IMR-90 (cell line): ENCODE results near the gene MAPRE3. TPM values are rescaled to one million over a fixed set of nuclear protein-coding genes. Genes with fewer than 3 reads are reported as not detected.
A peak's percentile ranks its signal among the peaks of the same experiment; 100 is the strongest.

Experiments
- ATAC-seq: fragments of 200-7000 bp; cut with Tn5 transposase; 2 replicates; pipeline ENCODE4 v1.9.1; 2020; ENCODE audit warnings: low read depth, mild to moderate bottlenecking, moderate library complexity
- BruUV-seq: library from RNA; stranded (reverse); fragments of 400-500 nt; replicated peaks from 2 replicates; lab custom pipeline; 2021; lab: Mats Ljungman, UMichigan
- CTCF ChIA-PET: fragments of 300-600 bp; formaldehyde crosslinking; extraction: SDS; loops from one replicate; lab custom pipeline; 2021; ENCODE audit warnings: antibody characterized with exemption; lab: Yijun Ruan, JAX
- POLR2A ChIA-PET: fragments of 300-600 bp; sonication (Branson Sonifier 250); formaldehyde crosslinking; loops from one replicate; lab custom pipeline; 2022; ENCODE audit warnings: antibody characterized with exemption; ENCODE audit not compliant: unreplicated experiment; lab: Charles Lee
- DNase-seq: peaks from one replicate; pipeline ENCODE4 v3.0.0; 2013
- H2AFZ ChIP-seq: replicated peaks from 2 replicates; pipeline ENCODE3; 2013; ENCODE audit warnings: low read length, mild to moderate bottlenecking; ENCODE audit not compliant: poor library complexity
- H2AK5ac ChIP-seq: 2 replicates; pipeline ENCODE4 v1.6.1; 2013; ENCODE audit warnings: low read depth, low read length, inconsistent platforms
- H2AK9ac ChIP-seq: replicated peaks from 2 replicates; pipeline ENCODE3; 2013; ENCODE audit warnings: mild to moderate bottlenecking, low read depth, low read length, moderate library complexity; ENCODE audit not compliant: poor library complexity
- H2BK120ac ChIP-seq: 2 replicates; pipeline ENCODE4 v1.6.1; 2013; ENCODE audit warnings: low read depth, low read length, inconsistent platforms
- H2BK15ac ChIP-seq: 3 replicates; pipeline ENCODE4 v1.6.1; 2013; ENCODE audit warnings: low read depth, low read length, inconsistent platforms
- H2BK20ac ChIP-seq: 2 replicates; pipeline ENCODE4 v1.6.1; 2013; ENCODE audit warnings: low read depth, mild to moderate bottlenecking, inconsistent platforms, low read length, moderate library complexity
- H2BK5ac ChIP-seq: 2 replicates; pipeline ENCODE4 v1.6.1; 2013; ENCODE audit warnings: mild to moderate bottlenecking, low read depth, low read length, inconsistent platforms; ENCODE audit not compliant: poor library complexity, severe bottlenecking
- H3K14ac ChIP-seq: replicated peaks from 2 replicates; pipeline ENCODE4 v1.6.1; 2013; ENCODE audit warnings: low read depth, low read length, inconsistent platforms
- H3K18ac ChIP-seq: 2 replicates; pipeline ENCODE4 v1.6.1; 2013; ENCODE audit warnings: low read depth, low read length, control low read depth
- H3K23ac ChIP-seq: 2 replicates; pipeline ENCODE4 v1.6.1; 2013; ENCODE audit warnings: low read depth, low read length, inconsistent platforms
- H3K27ac ChIP-seq: 2 replicates; pipeline ENCODE4 v1.5.1; 2013; ENCODE audit warnings: mild to moderate bottlenecking, control low read depth, low read length; ENCODE audit not compliant: insufficient read depth
- H3K27me3 ChIP-seq: 2 replicates; pipeline ENCODE4 v1.6.1; 2013; ENCODE audit warnings: low read length; ENCODE audit not compliant: control insufficient read depth, insufficient read depth
- H3K36me3 ChIP-seq: 2 replicates; pipeline ENCODE4 v1.6.1; 2013; ENCODE audit warnings: low read length, mixed read lengths; ENCODE audit not compliant: control insufficient read depth, insufficient read depth
- H3K4ac ChIP-seq: 2 replicates; pipeline ENCODE4 v1.6.1; 2013; ENCODE audit warnings: low read depth, low read length, inconsistent platforms
- H3K4me1 ChIP-seq: 2 replicates; pipeline ENCODE4 v1.6.1; 2013; ENCODE audit warnings: low read length, mixed read lengths; ENCODE audit not compliant: control insufficient read depth, insufficient read depth
- H3K4me2 ChIP-seq: 2 replicates; pipeline ENCODE4 v1.6.1; 2013; ENCODE audit warnings: low read depth, mild to moderate bottlenecking, control low read depth, low read length, moderate library complexity
- H3K4me3 ChIP-seq: 2 replicates; pipeline ENCODE4 v1.5.1; 2013; ENCODE audit warnings: low read depth, mild to moderate bottlenecking, control low read depth, low read length, moderate library complexity; ENCODE audit not compliant: insufficient read depth
- H3K56ac ChIP-seq: 2 replicates; pipeline ENCODE4 v1.6.1; 2013; ENCODE audit warnings: low read length, inconsistent platforms; ENCODE audit not compliant: insufficient read depth; ENCODE audit errors: extremely low read depth
- H3K79me1 ChIP-seq, 2 experiments: 2 replicates each; pipeline ENCODE4 v1.6.1; 2013; ENCODE audit warnings: low read length in 2 of 2, inconsistent platforms in 1 of 2, low read depth in 1 of 2
- H3K9ac ChIP-seq: 2 replicates; pipeline ENCODE4 v1.6.1; 2013; ENCODE audit warnings: low read depth, low read length, control low read depth
- H3K9me1 ChIP-seq: 2 replicates; pipeline ENCODE4 v1.6.1; 2013; ENCODE audit warnings: low read length, inconsistent platforms; ENCODE audit not compliant: insufficient read depth
- H3K9me3 ChIP-seq: 2 replicates; pipeline ENCODE4 v1.6.1; 2013; ENCODE audit warnings: low read length; ENCODE audit not compliant: control insufficient read depth, insufficient read depth
- H4K20me1 ChIP-seq: 2 replicates; pipeline ENCODE4 v1.6.1; 2013; ENCODE audit warnings: low read length, inconsistent platforms; ENCODE audit not compliant: insufficient read depth
- H4K5ac ChIP-seq: 2 replicates; pipeline ENCODE4 v1.6.1; 2013; ENCODE audit warnings: mild to moderate bottlenecking, low read depth, low read length, control low read depth
- H4K8ac ChIP-seq, 2 experiments: 2 replicates each; pipeline ENCODE4 v1.6.1; 2013; ENCODE audit warnings: low read depth in 2 of 2, low read length in 2 of 2, control low read depth in 1 of 2, inconsistent platforms in 1 of 2
- H4K91ac ChIP-seq: 2 replicates; pipeline ENCODE4 v1.6.1; 2013; ENCODE audit warnings: low read depth, low read length, inconsistent platforms; ENCODE audit not compliant: insufficient read depth
- CTCF ChIP-seq: conservative IDR thresholded peaks from 2 replicates; pipeline ENCODE4 v1.5.1; 2012; ENCODE audit warnings: mild to moderate bottlenecking, low read depth, low read length, improper control_type of control experiment
- ELK1 ChIP-seq: fragments of 150-350 bp; IDR thresholded peaks from 2 replicates; pipeline ENCODE4 v1.6.1; 2016; ENCODE audit warnings: low read depth, mild to moderate bottlenecking, low read length, moderate library complexity, borderline replicate concordance
- FOS ChIP-seq: fragments of 150-350 bp; IDR thresholded peaks from 2 replicates; pipeline ENCODE4 v1.6.1; 2016; ENCODE audit warnings: low read depth, low read length
- MAFK ChIP-seq: IDR thresholded peaks from 2 replicates; pipeline ENCODE4 v1.6.1; 2012; ENCODE audit warnings: low read depth, low read length, improper control_type of control experiment
- MAZ ChIP-seq: IDR thresholded peaks from 2 replicates; pipeline ENCODE4 v1.6.1; 2012; ENCODE audit warnings: low read depth, mild to moderate bottlenecking, low read length, improper control_type of control experiment, moderate library complexity, borderline replicate concordance
- MXI1 ChIP-seq: IDR thresholded peaks from 2 replicates; pipeline ENCODE4 v1.6.1; 2012; ENCODE audit warnings: low read depth, mild to moderate bottlenecking, low read length, moderate library complexity, borderline replicate concordance
- POLR2A ChIP-seq: IDR thresholded peaks from 2 replicates; pipeline ENCODE4 v1.6.1; 2012; ENCODE audit warnings: mild to moderate bottlenecking, low read depth, low read length
- RFX5 ChIP-seq: IDR thresholded peaks from 2 replicates; pipeline ENCODE4 v1.8.0; 2012; ENCODE audit warnings: low read depth, mild to moderate bottlenecking, low read length, moderate library complexity
- USF2 ChIP-seq: fragments of 150-350 bp; IDR thresholded peaks from 2 replicates; pipeline ENCODE4 v1.6.1; 2017; ENCODE audit warnings: mild to moderate bottlenecking, antibody characterized with exemption, low read length, low read depth
- WGBS, 2 experiments: methylation state at CpG; one replicate each; pipeline versions ENCODE4 v1.1.5 to v1.1.7; 2013; ENCODE audit warnings: missing lambda C conversion rate in 2 of 2; ENCODE audit not compliant: insufficient read length in 1 of 2; ENCODE audit errors: extremely low coverage in 2 of 2; 5-methylcytosine and 5-hydroxymethylcytosine counted together
- dilution Hi-C: fragments of 300-500 bp; cut with HindIII; formaldehyde crosslinking; loops from one replicate; pipeline ENCODE4 v1.14.3; 2018; ENCODE audit warnings: low sequenced_read_pairs; ENCODE audit not compliant: unreplicated experiment
- in situ Hi-C: fragments of 300-500 bp; cut with MboI; formaldehyde crosslinking; loops from 3 replicates; pipeline ENCODE4 v1.14.3; 2019; ENCODE audit warnings: low sequenced_read_pairs, inconsistent platforms, mixed read lengths
- intact Hi-C: fragments of 100-400 bp; cut with micrococcal nuclease; formaldehyde crosslinking; loops from 2 replicates; pipeline ENCODE4 v1.10.0; 2022
- polyA plus RNA-seq, 3 experiments: library from polyadenylated mRNA; depleted of rRNA; stranded (reverse); fragments of >200 nt; gene quantifications; 2 replicates each; pipeline ENCODE4 v1.2.3, GENCODE V29; 2012; ENCODE audit warnings: low replicate concordance in 1 of 3
- total RNA-seq: library from RNA; depleted of rRNA; stranded (reverse); fragments of >200 nt; gene quantifications from 2 replicates; pipeline ENCODE4 v1.2.3, GENCODE V29; 2012

The MAPRE3 gene
- total and polyA plus RNA-seq, 2 of the 4 experiments (the other 2 are of a cell fraction): 1.8 to 20.3 TPM

DNA sequence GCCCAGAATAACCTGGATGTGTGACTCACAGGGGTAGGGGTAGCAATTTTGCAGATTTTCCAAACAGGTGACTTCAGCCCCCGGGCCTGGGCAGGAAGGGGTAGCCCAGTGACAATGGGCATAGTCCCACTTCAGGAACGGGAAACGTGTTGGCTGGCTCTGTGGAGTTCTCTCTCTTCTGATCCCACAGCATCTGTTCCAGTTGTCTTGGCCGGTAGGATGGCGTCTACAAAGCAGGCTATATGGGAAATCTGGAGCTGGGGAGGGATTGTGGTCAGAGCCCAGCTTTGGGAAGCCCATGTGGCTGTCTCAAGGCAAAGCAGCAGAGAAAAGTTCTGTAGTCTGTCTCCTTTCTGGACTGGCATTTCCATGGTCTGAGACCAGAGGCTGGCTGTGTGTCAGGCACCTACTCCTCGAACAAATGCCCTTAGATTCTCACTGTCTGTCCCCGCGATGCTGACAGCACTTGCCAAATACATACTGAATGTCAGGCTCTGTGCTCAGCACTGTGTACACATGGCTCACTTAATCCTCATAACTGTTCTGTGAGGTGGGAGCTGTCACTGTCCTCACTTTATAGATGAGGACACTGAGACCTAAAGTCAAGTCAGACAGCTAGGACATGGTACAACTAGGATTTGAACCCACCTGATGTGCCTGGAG is 44.5 kb downstream of the MAPRE3 start:
- BruUV-seq: no TSS peak
- DNase-seq: no peak
- Histone ChIP-seq H2BK120ac (peak overlapping the region; percentile 92), H3K79me1 (peaks cover 2 to 12% of the 10 kb centered on the region in 2 experiments; a peak in 1 of 4 replicates), H4K91ac (peak overlapping the region; percentile 87), H3K23ac (no peak overlapping the region), H2AK9ac (no peak overlapping the region), H3K14ac (peak overlapping the region; percentile 18), H3K4me1 (peaks cover 12% of the 10 kb centered on the region), H3K4me3 (no peak overlapping the region), H2AFZ (no peak overlapping the region), H2BK5ac (no peak overlapping the region), H3K4ac (peak overlapping the region; percentile 83), H3K9me3 (no peaks in the 10 kb centered on the region), H3K56ac (no peak overlapping the region), H3K27me3 (no peaks in the 10 kb centered on the region), H4K8ac (peak overlapping the region in 1 of 2 experiments; percentile 57; a peak in 1 of 4 replicates), H4K5ac (no peak overlapping the region), H3K9me1 (peaks cover 15% of the 10 kb centered on the region), H3K27ac (no peak overlapping the region), H3K4me2 (no peak overlapping the region), H4K20me1 (peaks cover 4% of the 10 kb centered on the region), H2BK15ac (peak overlapping the region; percentile 77; the same call in 2 of the 3 replicates), H2BK20ac (peak overlapping the region; percentile 95), H3K9ac (no peak overlapping the region), H3K18ac (peak overlapping the region; percentile 28; the same call in 1 of the 2 replicates), H2AK5ac (peak overlapping the region; percentile 65), H3K36me3 (no peaks in the 10 kb centered on the region)
- dilution Hi-C loops (no loop called here), intact Hi-C loops (loop anchor here (5.0 kb wide), 1 partner anchor 408 kb away; no protein-coding TSS in a partner anchor), in situ Hi-C loops (loop anchor here (5.0 kb wide), 2 partner anchors 53 to 173 kb away; no protein-coding TSS in a partner anchor)
- 89% methylated on average over 3 of the region's 8 CpGs; no CpG with 5 or more reads in 1 of the 2 experiments for WGBS, 2 experiments
- CTCF ChIA-PET: interaction anchor here (4.7 kb wide), 1 partner anchor 53 kb away, joined by 37 read pairs; no protein-coding TSS in a partner anchor
- TF ChIP-seq CTCF (no peak), ELK1 (no peak), USF2 (no peak), RFX5 (no peak), FOS (no peak), POLR2A (no peak), MAFK (no peak), MXI1 (no peak), MAZ (no peak)
- POLR2A ChIA-PET: no interaction called here
- no peak for ATAC-seq
